Stimulated activated CD4-positive, alpha-beta T cell treated with anti-CD3 and anti-CD28 coated beads, TNF-alpha, amount 100 ng/mL, for 24 hours (primary cell): ENCODE data around the gene MMD2.
A peak's percentile ranks its signal among the peaks of the same experiment; 100 is the strongest.
"Not testable (repeated sequence)": the region's sequence is repeated elsewhere in the genome, so short reads cannot be mapped to it uniquely, and the experiment has no call there.

Experiments
- DNase-seq, 3 experiments: peaks; one replicate each; pipeline ENCODE4 v3.0.0-alpha.2; 2020; ENCODE audit warnings: low read depth in 3 of 3

Gene MMD2

DNA sequence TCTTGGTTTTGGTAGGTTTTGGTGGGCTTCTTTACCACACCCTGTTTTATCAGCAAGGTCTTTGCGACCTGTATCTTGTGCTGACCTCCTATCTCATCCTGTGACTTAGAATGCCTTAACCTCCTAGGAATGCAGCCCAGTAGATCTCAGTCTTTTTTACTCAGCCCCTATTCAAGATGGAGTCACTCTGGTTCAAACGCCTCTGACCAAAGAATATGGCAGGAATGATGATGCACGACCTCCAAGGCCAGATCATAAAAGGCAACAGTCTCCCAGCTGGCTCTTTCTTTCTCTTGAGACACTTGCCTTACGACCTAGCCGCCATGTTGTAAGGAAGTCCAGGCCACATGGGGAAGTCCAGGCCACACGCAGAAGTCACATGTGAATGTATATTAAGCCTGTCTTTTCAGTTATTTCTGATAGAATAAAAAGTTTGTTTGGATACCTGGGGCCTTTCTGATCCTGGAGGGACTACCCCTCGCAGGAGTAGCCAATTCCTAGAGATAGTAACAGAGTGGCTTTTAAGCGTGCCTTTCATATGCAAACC, 65.0 kb downstream of the MMD2 start:
- DNase-seq, result no peak

DNA sequence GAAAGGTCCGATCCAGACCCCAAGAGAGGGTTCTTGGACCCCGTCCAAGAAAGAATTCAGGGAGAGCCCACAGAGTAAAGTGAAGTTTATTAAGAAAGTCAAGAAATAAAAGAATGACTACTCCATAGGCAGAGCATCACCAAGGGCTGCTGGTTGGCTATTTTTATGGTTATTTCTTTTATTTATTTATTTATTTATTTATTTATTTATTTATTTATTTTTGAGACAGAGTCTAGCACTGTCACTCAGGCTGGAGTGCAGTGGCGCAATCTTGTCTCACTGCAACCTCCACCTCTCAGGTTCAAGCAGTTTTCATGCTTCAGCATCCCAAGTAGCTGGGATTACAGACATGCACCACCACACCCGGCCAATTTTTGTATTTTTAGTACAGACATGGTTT, 65.8 kb downstream of the MMD2 start:
- DNase-seq, result not testable (repeated sequence)

DNA sequence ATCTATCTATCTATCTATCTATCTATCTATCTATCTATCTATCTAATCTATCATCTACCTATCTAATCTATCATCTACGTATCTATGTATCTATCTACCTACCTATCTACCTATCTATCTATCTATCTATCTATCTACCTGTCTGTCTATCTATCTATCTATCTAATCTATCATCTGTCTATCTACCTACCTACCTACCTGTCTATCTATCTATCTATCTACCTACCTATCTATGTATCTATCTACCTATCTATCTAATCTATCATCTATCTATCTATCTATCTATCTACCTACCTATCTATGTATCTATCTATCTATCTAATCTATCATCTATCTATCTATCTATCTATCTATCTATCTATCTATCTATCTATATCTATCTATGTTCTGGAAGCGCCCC, 67.5 kb downstream of the MMD2 start:
- not testable (repeated sequence) for DNase-seq

- no peak for DNase-seq
These were observed 69.3 kb downstream of the MMD2 start for GRCh38 chr7:4889682-4890081.

- DNase-seq, result no peak
These were observed 70.8 kb downstream of the MMD2 start for GRCh38 chr7:4888161-4888560.

DNA sequence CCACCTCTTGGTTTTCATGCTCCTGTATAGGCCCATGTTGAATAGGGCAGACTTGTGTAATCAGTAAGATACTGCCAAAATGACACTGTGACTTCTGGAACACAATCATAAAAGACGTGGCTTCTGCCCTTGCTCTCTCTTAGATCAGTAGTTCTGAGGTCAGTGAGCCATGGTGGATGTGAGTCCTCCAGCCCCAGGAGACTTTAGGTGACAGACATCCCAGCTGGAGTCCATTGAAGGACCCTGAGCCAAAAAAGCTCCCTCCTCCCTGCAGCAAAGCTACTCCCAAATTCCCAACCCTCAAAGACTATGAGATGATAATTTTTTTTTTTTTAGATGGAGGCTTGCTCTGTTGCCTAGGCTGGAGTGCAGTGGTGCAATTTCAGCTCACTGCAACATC, 72.3 kb downstream of the MMD2 start:
- no peak for DNase-seq

- DNase-seq, result no peak
These were observed 73.6 kb downstream of the MMD2 start for GRCh38 chr7:4885317-4885807.

DNA sequence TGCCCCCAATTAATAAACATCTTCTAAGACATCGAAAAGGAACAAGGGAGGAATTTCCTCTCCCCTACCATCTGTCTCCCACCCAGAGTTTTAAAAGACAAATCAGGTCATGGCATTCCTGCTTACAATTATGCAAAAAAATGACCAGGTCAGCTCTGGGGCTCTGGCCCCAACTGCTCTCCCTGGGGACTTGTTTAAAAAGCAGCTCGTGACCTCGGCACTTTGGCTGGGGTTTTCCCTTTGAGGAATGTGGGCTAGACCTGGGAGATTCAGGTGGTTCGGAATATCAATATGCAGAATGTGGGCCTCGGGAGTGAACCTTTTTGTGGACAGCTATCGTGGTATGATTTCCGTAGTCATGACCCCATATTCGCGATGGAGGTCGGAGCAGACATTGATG, 74.8 kb downstream of the MMD2 start:
- no peak for DNase-seq

GRCh38 chr7:4883372-4884144, 75.4 kb downstream of the MMD2 start, which contains the start of gene RADIL:
Gene RADIL, minus strand, starts transcription at chr7:4883716. Its CDS starts 5,577 bp downstream, at chr7:4878139.
- peak; percentile 74 to 93 (median 80) for DNase-seq

DNA sequence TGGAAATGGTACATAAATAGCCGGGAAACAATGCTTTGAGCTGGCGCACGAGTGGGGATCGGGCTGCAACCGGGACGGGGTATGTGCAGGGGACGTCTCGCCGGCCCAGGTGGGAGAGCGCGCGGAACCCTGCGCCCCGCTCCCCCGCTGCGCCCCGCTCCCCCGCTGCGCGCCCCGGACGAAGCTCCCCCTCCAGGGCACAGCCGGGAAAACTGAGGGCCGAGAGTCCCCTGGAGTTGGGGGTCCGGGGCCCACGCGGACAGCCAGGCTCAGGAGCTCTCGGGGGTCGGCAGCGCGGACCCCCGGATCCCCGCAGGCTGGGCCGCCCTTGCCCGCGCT, 76.0 kb downstream of the MMD2 start:
- DNase-seq, result no peak

DNA sequence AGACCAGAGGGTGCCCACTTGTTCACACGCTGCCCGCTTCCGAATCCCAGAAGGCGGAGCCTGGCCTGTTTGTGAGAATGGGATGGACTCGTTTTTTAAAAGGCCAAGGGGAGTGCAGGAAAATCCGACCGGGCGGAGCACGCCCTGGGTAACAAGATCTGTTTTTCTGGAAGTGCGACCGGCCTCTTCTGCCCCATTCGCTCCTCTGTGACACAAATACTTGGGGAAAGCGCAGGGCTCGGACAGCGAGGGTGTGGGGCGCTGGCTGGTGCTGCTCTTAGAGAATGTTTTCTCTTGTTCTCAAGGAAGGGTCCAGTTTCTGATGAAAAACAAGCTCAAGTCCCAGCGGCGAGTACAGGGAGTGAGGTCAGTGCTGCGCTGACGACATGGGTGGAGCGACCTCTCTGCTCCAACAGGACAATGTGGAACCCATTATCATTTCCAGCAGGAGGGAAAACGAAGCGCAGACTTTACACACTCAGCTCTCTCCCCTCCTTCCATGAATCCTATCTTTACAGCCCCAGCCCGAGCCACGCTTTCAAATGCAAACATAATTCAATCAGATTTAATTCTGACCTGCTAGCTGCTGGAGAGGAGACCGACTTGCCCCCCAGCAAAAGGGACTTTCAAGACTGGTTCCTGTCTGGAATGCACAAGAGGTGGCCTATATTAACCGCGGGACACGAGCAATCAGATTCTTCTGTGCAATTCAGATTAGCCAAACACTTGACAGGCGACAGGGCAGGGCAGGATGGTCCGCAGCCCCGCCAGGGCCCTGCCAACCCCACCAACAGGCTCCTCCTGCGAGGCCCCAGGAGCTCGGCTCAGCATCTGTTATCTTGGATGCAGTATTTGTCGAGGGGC, 76.6 kb downstream of the MMD2 start:
- peak in 1 of 3 experiments; percentile 2 for DNase-seq

GRCh38 chr7:4880218-4880617, 78.8 kb downstream of the MMD2 start:
- no peak for DNase-seq

DNA sequence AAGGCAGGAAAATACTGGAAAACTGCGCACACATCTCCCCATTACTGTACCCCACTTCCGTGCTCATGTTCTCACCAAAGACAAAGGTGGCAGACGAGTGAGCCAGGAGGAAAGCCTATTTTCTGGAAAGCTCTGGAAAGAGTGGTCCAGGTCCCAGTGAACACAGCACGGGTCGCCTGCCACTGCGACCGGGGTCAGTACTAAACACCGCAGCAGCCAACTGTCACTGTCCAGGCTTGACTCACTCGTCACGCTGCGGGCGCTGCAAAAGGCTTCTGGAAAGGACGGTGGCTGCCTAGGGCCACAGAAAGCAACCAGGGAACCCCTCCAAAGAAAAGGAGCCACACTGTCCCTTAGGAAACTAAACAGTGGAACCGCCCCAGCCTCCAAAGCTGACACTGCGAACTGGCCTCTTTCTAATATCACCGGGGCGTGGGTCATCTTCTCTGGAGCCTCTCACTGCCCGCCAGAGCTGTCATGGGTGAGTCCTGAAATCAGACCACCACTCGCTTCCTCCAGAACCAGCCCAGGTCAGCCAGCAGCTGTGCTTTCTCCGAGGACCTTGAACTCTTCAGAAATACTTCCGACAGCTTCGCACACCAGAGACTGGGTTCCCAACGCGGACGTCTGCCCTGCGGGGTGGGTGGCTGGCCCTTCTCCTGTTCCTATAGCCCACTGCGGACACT, 79.4 kb downstream of the MMD2 start:
- DNase-seq, result no peak

- DNase-seq, result no peak
These were observed 80.4 kb downstream of the MMD2 start for GRCh38 chr7:4878336-4879335.

DNA sequence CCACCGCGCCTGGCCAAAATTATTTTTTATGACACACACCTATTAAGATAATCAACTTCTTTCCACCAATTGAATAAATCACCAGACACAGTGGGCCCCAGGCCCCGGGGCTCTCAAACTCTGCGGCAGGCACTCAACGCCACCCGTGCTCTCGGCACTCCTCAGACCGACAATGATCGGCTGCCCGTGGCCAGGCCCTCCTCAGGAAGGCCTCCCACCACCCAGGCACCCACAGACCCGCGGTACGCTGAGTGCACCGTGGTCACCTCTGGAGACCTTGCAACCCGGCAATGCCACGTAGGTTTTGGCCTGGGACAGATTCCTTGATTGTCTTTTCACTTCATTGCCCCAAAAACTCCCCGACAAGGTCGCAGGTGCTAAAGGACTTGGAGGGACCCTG, 82.4 kb downstream of the MMD2 start:
- no peak for DNase-seq

DNA sequence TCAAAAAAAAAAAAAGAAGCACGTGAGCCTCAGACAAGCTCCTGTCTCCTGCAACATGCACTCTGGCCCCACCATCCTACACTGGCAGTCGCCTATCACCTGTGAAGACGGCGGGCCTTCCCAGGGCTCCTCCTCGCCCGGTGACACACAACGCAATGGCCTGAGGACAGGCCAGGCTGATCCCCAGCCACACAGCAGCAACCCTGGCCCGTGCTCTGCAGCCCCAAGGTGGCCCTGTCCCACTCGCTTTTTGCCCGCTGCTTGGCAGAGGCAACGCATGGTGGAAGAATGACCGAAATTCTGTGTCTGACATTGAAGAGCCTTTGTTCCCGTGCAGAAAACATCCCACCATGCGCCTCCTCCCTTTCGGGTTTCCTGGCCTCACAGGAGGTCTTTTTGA, 83.6 kb downstream of the MMD2 start:
- DNase-seq, result no peak

DNA sequence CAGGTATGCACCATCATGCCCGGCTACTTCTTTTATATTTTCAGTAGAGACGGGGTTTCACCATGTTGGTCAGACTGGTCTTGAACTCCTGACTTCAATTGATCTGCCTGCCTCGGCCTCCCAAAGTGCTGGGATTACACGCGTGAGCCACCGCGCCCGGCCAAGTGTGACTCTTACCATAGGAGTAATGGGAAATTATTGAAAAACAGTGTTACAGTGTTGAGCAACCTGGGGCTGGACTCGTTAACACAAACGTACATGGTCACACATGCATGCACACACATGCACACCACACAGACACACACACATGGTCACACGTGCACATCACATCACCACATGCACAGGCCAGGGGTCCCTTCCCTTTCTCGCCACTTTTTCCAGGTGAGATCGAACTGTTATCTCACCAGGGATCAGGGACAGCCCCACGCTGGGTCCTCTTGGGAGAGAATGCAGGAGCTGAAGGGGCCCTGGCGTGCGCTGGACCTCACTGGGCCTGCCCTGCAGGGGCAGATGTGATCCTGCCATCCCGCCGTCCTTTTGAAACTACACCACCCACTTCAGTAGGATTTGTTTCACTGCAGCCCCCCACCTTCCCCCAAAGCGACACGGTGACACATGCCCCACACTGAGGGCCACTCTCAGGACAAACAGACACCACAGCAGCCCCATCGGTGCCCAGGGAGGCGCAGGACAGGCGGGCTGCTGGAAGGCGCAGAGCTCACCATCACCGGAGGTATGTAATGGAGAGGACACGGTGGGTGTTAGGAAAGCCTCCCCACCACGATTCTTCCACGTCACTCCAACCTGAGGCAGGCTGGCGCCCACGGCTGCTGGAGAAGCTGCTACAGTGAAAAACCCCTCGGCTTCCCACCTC, 85.7 kb downstream of the MMD2 start:
- no peak for DNase-seq

GRCh38 chr7:4871930-4872675, 86.9 kb downstream of the MMD2 start:
- no peak for DNase-seq

DNA sequence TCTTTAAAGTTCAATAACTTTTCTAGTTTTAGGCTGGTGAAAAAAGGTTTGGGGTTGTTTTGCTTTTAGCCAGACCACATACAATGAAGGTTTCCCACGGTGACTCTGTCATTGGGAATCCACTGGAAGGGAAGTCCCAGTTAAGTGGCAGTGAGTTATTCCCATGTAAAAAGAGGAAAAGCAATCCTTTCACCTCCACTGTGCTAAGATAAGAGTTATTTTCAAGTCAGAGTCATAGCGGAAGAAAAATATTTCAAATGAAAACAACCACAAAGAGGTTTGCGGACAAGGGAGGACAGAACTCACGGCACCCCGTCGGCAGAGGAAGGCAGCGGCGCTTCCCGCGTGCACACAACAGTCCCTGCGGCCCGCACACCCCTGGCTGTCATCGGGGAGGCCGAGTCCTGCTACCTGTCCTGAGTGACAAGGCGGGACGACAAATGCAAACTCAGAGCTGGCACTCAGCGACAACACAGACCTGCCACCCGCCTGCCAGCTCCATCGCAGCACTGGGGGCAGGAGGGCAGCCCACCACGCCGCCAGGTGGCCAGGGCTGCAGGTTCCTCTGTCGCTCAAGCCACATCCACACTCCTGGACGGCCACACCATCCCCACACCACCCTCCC, 87.8 kb downstream of the MMD2 start:
- DNase-seq, result no peak
